Testis (tissue), 2 donors: ENCODE measurements around the gene TTC9C.

ENCODE experiments used
- CTCF ChIP-seq, 3 experiments: fragments of 450-650 bp in 2 of 3; fragments of 200-600 bp in 1 of 3; sonication (generic) in 1 of 3; IDR thresholded peaks; one replicate each; pipeline ENCODE4 v1.5.1; 2016 to 2019; ENCODE audit warnings: antibody characterized with exemption in 3 of 3, mild to moderate bottlenecking in 2 of 3, moderate library complexity in 1 of 3
- POLR2A ChIP-seq: fragments of 450-650 bp; IDR thresholded peaks from one replicate; pipeline ENCODE4 v1.6.1; 2017; ENCODE audit warnings: antibody characterized with exemption, mild to moderate bottlenecking, moderate library complexity

- TF ChIP-seq CTCF (IDR thresholded peaks at IDR 0.05), result peak in 1 of 3 experiments; percentile 44
- no peak for TF ChIP-seq POLR2A
Observed at GRCh38 chr11:62678770-62679696, 49.3 kb upstream of the TTC9C start, which contains the start of gene UBXN1.
